ENCODE measurements around the gene AKR1B1.

Gene AKR1B1

DNA sequence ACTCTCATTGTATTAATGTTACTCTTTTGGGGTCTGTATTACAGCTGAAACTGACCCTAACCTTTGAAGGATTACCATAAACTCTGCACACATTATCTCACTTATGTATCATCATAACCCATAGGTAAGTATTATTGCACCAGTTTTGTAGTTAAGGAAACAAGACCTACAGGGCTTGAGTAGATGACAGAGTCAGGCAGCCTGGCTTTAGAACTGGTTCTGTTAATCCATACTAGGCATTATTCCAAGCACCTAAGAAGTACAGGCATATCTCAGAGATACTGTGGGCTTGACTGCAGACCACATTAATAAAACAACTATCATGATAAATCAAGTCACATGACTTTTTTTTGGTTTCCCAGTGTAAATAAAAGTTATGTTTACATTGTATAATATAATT lies 17.1 kb upstream of the AKR1B1 start:
- Histone ChIP-seq H3K4me3 (ENCODE audit: low read depth in 1 of 2, low read length in 1 of 2) (no peak overlapping the region), H3K27ac (no peak overlapping the region), H3K36me3 (no peaks in the 10 kb centered on the region), H3K27me3 (no peaks in the 10 kb centered on the region), H3K9me3 (no peaks in the 10 kb centered on the region), H3K4me1 (ENCODE audit: control insufficient read depth in 1 of 2, insufficient read depth in 1 of 2, low read depth in 1 of 2, low read length in 1 of 2) (no peaks in the 10 kb centered on the region)
- TF ChIP-seq, protein P1, sequence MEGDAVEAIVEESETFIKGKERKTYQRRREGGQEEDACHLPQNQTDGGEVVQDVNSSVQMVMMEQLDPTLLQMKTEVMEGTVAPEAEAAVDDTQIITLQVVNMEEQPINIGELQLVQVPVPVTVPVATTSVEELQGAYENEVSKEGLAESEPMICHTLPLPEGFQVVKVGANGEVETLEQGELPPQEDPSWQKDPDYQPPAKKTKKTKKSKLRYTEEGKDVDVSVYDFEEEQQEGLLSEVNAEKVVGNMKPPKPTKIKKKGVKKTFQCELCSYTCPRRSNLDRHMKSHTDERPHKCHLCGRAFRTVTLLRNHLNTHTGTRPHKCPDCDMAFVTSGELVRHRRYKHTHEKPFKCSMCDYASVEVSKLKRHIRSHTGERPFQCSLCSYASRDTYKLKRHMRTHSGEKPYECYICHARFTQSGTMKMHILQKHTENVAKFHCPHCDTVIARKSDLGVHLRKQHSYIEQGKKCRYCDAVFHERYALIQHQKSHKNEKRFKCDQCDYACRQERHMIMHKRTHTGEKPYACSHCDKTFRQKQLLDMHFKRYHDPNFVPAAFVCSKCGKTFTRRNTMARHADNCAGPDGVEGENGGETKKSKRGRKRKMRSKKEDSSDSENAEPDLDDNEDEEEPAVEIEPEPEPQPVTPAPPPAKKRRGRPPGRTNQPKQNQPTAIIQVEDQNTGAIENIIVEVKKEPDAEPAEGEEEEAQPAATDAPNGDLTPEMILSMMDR (IDR thresholded peaks at IDR 0.05), result no peak

GRCh38 chr7:134474828-134475227 lies 15.9 kb upstream of the AKR1B1 start:
- no peak overlapping the region for H3K4me3 ChIP-seq (ENCODE audit: low read depth in 1 of 2, low read length in 1 of 2)
- H3K9me3 ChIP-seq, result no peaks in the 10 kb centered on the region
- H3K27ac ChIP-seq, result no peak overlapping the region
- H3K27me3 ChIP-seq, result no peaks in the 10 kb centered on the region
- TF ChIP-seq, protein P1 (IDR thresholded peaks at IDR 0.05), result no peak
- H3K36me3 ChIP-seq, result no peaks in the 10 kb centered on the region
- no peaks in the 10 kb centered on the region for H3K4me1 ChIP-seq (ENCODE audit: control insufficient read depth in 1 of 2, insufficient read depth in 1 of 2, low read depth in 1 of 2, low read length in 1 of 2)

DNA sequence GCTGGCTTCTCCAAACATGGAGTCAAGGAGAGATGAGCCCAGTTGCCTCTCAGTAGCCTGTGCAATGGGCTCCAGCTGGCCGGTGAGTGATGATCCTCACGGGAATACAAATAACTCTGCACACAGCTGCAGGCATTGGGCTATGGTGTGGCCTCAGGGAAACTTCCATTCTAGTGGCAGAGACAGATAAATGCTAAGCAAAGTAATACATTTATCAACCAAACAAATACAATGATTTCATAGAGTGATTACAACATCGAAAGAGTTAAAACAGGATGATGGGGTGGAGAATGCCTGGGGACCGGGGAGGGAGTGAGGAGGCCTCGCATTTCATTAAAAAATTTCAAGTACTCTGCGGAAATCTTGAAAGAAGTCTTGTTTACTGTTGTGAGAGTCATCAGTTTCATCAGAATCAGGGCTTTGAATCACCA lies 15.0 kb upstream of the AKR1B1 start:
- no peaks in the 10 kb centered on the region for H3K9me3 ChIP-seq
- TF ChIP-seq, protein P1 (IDR thresholded peaks at IDR 0.05), result no peak
- no peaks in the 10 kb centered on the region for H3K4me1 ChIP-seq (ENCODE audit: control insufficient read depth in 1 of 2, insufficient read depth in 1 of 2, low read depth in 1 of 2, low read length in 1 of 2)
- H3K4me3 ChIP-seq (ENCODE audit: low read depth in 1 of 2, low read length in 1 of 2), result no peak overlapping the region
- no peak overlapping the region for H3K27ac ChIP-seq
- no peaks in the 10 kb centered on the region for H3K36me3 ChIP-seq
- no peaks in the 10 kb centered on the region for H3K27me3 ChIP-seq

DNA sequence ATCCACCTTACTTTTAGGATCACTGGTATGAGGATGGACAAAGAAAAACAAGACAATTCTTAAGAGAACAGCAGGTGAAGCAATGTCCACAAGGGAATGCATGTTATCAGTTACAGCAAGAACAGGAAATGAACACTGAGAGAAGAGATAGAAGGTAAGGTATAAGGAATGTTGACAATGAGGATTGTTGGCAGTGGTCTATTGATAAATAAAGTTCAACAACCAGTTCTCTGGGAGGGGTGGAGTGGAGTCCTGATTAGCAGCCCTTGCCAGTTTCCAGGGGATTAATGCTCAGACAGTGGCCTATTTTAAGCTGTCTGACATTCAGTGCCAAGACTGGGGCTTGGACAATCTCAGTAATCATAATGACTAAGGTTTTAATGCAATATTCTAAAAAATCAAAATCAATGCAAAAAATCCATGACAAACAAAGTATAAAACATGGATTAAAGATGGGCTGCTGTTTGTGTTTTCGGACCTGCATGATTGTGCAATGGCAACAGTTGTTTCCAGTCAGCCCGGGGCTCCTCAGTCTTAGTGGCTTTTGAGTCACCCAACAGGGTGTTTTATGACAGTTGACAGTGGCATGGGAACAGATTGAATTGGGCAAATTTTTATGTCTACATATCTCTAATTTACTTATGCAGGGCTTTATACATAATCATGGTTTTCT lies 13.8 kb upstream of the AKR1B1 start:
- TF ChIP-seq, protein P1 (IDR thresholded peaks at IDR 0.05), result no peak

DNA sequence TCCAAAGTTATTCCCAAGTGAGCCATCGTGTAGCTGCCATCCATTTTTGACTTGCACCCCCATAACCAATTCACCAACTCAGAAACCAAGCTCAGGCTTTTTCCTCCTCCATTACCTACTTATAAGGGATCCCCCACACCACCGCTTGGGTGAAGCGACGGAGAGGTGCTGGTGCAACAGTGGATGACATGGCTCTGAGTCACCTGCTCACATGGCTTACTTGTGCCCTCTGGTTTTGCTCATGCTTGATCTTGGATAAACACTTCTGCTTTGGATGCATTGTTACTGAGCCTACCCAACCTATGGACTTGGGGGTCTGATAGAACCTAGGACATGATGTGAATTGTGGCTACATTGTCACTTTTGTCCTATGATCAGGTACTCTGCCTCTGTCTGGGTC lies 12.0 kb upstream of the AKR1B1 start:
- Histone ChIP-seq H3K4me1 (ENCODE audit: control insufficient read depth in 1 of 2, insufficient read depth in 1 of 2, low read depth in 1 of 2, low read length in 1 of 2) (no peaks in the 10 kb centered on the region), H3K36me3 (no peaks in the 10 kb centered on the region), H3K4me3 (ENCODE audit: low read depth in 1 of 2, low read length in 1 of 2) (no peak overlapping the region), H3K27ac (no peak overlapping the region), H3K27me3 (no peaks in the 10 kb centered on the region), H3K9me3 (no peaks in the 10 kb centered on the region)
- TF ChIP-seq, protein P1 (IDR thresholded peaks at IDR 0.05), result no peak

More for the DNA sequence above, 13.8 kb upstream of the AKR1B1 start:
- H3K9me3 ChIP-seq, result no peaks in the 10 kb centered on the region
- H3K36me3 ChIP-seq, result no peaks in the 10 kb centered on the region
- no peak overlapping the region for H3K27ac ChIP-seq
- H3K4me3 ChIP-seq (ENCODE audit: low read depth in 1 of 2, low read length in 1 of 2), result no peak overlapping the region
- H3K4me1 ChIP-seq (ENCODE audit: control insufficient read depth in 1 of 2, insufficient read depth in 1 of 2, low read depth in 1 of 2, low read length in 1 of 2), result no peaks in the 10 kb centered on the region
- H3K27me3 ChIP-seq, result no peaks in the 10 kb centered on the region

All from neutrophil (primary cell).